Stimulated activated CD4-positive, alpha-beta T cell treated with anti-CD3 and anti-CD28 coated beads, TNF-alpha, amount 100 ng/mL, for 24 hours (primary cell): Measurements from ENCODE around the gene COL2A1.

Experiments
- DNase-seq, 3 experiments: peaks; one replicate each; pipeline ENCODE4 v3.0.0-alpha.2; 2020; ENCODE audit warnings: low read depth in 3 of 3

Gene COL2A1

DNA sequence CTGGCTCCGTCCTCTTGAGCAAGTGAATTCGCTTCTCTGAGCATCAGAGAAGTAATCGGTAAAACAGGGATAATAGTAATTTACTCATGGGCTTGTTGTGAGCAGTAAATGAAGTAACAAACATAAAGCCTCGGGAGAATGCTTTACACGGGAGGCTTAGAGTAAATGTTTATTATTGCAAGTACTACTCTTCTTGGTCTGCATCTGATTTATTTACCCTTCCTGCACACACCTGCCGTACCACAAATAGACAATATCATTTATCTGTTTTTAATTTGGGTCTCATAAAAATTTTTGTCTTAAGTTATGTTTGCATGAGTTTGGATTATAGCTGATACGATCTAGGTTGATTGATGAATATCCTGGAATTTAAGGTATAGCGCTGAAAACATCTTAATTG lies 7.8 kb upstream of the COL2A1 start:
- DNase-seq: no peak

DNA sequence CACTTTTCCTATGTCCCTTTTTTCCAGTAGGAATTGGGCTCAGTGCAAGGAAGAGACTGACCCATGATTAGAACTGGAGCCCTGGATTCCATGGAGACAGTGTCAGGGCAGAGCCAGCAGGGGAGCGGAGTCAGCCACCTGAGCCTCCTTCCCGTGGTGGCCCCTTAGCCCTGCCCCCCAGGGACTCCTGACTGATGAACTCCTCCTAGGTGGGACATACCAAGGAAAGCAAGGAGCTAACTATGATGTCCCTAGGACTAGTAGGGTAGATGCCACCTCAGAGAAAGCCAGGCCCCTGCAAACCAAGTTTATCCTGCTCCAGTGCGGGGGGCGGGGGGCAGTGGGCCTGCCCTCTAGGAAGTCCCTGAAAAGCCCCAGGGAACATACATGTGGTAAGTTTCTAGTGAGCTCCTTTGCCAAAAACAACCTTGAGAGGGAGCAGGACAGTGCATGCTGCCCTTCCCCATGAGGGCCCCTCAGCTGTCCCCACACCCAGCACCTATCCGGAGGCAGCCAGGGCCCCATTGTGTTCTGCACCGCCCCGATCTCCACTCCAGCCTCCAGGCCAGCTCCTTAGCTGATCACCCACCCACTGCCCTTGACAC lies 6.2 kb upstream of the COL2A1 start:
- no peak for DNase-seq

DNA sequence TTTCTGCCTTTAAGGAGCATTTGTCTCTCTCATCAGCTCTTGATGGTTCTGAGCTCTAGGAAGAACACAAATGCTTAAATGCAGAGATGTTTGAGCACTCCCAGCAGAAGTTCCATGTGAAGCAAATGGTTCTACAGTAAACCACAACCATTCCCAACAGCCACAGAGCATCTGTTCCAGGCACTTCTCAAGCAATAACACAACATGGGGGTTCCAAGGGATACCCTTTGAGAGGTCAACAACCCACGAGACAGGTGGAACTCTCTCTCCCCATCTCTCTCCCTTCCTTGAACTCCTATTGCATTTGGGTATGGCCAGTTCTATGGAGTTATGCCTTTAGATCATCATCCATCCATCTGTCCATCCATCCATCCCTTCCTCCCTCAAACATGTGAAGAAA lies 5.2 kb upstream of the COL2A1 start:
- no peak for DNase-seq

DNA sequence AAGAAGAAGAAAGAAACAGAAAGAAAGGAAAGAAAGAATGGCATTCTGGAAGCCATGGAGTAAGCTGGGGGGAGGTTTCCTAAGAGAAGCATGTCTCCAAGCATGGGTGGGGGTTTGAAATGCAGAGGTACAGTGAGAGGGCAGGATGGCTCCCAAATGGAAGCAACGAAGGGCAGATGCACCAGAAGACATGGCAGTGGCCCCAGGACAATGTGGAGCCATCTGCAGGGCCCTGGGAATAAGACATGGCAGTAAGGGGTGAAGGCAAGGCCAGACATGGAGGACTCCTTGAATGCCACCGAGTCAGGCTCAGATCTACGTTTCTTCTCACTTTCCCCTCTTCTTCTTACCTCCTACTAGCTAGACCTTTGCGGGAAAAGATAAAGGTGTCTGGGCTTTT lies 4.7 kb upstream of the COL2A1 start:
- no peak for DNase-seq

DNA sequence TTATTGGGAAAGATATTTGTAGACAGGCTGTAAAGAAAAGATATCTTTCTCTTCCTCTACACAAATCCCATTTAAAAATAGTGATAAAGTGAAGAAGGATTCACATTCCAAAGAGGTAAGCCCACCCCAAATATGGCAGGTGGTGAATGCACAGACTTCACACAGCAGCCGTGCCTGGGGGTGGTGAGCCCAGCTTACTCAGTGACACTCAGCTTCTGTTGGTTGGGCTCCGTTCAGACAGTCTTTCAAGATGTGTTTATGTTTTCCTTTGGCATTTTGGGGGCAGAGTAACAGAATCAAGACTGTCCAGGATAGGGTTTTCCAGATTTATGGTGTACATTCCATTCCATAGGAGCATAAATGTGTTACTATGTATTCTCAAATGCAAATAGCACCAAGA lies 4.1 kb upstream of the COL2A1 start:
- DNase-seq: no peak

DNA sequence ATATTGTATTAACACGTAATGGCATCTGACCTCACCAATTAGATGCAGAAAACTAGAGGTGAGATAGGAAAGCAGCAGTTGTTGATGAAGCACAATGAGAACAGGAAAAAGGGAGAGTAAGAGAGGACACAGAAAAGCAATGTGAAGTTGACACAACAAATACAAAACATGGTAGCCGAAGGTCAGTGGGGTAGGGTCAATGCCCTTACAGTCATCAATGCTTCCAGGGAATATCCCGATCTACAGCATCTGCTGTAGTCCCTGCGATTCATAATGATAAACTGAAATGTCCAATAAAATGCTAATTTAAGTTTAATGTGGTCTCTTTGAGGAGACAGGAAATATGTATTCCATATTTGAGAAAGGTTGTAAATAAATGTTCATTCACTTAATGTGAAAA lies 2.9 kb upstream of the COL2A1 start:
- no peak for DNase-seq

DNA sequence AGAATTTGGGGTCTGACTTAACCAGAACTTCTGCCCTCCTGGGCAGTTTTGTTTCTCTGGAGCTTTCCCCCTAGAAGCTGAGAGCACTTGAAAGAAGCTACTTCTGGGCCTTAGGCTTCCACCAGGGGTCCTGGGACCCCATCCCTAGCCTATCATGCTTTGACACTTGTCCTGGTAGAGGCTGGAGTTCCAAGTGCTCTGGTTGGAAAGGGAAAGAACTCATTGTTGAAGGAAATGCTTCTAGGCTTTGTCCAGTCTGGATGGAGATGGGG lies 1.4 kb upstream of the COL2A1 start:
- DNase-seq: no peak

DNA sequence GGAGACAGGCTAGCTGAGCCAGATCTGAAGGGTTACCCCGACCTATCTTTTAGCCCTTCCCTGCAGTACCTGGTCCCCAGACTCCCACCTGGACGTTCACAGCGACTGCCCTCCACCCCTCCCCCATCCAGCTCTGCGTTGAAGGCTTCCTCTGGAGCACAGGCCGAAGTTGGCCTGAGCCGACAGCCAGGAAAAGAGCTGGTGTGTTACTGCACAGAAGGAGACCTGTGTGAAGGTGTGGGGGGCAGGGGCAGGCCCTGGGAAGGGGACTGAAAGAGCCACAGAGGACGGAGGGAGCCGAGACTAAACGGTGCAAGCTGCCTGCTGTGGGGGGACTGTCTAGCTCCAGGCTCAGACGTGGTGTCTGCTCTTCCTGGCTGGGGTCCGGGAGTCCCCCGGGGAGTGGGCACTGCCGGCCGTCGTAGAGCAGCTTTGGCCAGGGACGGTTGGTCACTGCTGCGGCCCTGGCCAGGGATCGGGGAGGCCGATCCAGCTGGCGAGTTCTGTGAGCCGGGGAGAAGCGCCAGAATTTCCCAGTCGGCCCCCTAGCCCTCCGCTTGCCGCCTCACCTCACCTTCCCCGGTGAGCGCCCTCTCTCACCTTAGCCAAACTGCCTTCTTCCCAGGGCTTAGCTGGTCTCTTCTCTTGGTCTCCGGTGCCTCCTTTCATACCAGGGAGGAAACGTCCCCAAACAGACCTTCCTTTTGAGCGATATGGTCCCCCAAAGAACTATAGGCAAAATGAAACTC lies 899 bp upstream of the COL2A1 start:
- no peak for DNase-seq

DNA sequence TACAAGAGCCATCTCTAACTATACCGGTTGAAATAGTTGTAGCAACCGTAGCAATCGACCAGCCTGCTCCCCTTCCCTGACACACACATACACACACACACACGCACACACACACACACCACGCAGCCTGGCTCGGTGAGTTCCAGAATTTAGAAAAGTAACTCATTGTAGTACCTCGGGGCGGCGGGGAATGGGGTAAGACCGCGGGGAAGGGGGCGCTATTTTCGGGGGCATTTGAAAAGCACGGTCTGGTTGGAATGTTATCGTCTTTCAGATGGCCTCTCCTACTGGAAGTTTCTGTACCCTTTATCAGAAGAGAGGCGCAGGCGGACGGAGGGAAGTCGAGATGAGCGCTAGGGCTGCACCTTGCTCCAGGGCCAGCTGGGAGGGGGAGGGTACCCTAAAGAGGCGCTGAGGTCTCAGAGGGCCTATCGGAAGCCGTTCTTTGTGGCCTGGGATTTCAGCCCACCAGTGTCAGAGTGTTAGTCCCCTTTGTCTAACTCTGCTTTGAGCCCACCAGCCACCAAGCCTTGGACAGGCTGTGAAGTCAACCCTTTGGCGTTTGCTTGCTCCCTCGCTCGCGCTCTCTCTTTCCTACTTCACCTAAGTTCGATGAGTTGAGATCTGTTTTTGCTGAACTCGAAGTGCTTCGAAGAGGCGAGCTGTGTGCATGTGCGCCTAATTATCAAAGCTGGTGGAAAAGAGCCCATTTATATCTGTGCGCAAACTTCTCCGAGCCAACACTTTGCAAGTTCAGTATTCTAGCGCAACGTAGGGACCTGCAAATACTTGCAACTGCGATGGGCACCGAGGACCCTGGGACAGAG lies 837 bp downstream of the COL2A1 start:
- no peak for DNase-seq

DNA sequence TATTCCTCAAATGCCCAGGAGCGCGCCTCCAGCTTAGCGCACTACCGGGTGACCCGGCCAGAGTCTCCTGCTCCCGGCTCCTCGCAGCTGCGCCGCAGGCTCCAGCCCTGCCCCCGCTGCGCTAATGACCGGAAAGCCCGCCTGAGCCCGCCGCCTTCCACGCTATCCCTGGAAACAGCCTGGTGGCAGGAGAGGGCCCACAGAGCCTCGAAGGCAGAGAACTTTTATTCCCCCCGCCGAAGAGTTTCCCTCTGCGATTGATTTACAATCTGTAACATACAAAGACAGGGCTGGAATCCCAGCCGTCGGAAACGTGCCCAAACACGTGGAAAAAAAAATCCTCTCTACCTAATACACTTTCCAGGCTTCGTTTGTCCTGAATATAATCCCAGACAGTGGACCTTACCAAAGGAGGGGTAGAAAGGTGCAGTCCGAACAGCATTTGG lies 1.5 kb downstream of the COL2A1 start:
- no peak for DNase-seq

DNA sequence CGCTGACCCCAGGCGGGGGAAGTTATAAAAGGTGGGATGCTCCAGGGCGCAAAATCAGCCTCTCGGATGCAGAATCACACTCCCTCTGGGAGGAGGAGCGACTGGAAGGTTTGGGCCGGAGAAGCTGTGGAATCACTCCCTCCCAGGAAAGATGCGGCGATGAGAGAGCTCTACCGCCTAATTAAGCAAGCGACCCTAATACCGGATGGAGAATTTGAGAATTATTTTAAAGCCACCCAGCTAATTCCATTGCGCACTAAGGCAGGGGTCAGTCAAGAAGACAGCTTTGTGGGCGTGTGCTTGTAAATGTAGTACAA lies 1.9 kb downstream of the COL2A1 start:
- DNase-seq: no peak

DNA sequence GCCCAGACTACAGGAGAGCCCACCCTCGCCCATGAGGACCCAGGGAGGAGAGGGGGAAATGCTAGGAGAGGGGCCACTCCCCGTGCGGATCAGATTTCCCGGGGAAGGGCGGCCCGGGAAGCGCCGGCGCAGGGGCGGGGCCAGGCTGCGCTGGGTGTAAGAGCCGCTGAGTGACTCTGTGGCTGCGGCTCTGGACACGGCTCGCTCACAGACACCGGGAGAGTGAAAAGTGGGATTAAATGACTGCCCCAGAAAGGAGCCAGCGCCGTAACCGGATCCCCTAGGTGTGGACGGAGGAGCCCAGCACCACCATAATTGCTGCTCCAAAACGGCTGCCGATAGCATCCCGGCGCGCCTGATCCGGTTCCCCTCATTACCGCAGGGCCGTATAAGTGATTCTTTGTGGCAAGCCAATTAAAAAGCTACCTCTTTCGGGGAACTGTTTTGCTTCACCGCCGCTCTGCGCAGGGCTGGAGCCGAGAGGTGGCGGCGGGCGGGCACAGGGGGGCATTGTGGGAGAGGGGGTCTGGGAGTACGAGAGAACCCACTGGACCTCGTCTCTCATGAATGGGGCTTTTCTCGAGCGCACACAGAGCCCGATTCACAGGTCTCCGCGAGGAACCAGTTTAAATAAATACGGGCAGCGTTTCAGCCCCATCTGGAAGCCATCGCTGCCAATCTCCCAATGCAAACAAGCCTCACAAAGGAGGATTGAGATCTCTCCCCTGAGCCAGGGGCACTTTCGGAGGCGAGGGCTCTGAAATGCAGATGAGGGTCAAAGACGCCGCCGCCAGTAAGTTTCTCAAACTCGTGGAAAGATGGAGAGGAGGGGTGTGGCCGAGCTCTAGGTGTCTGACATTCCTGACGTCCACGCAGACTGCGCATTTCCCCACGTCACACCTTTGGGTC lies 2.5 kb downstream of the COL2A1 start:
- no peak for DNase-seq

DNA sequence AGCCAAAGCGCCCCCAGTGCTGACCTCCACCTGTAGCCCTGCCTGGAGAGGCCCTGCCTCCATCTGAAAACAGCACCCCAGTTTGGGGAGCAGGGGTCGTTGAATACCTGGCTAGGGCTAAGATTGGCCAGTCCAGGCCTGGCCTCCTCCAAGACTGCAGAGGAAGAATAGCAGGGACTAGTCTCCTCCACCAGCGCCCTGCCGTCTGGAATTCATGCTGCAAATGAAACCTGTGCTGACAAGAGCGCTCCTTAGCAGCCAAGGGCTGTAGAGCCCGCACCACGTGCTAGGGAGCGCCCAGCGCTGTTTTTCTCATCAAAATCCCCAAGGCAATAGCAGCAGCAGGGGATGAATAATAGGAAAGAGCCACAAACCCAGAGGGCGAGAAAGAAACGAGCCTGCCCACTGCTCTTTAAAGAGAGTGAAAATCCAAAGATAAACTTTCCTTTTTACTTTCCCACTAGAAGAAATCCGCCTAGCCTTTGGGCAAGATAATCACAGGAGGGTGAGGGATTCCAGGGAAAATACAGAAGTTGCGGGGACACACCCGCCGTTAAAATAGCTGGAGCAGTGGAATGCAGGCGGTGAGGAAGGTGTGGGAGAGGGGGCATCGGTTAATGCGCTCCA lies 3.3 kb downstream of the COL2A1 start:
- DNase-seq: no peak

DNA sequence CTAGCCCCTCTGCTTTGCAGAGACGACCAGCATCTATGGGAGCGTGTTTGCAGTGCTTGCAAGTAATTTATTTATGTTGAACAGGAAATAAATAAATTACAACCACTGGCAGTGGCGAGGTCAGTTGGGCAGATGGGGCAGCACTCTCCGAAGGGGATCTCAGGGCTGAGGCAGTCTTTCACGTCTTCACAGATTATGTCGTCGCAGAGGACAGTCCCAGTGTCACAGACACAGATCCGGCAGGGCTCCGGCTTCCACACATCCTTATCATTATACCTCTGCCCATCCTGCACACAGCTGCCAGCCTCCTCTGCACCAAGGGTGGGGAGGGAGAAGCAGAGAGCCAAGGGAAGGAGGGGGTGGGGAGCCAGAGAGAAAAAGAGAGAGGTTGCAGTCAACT lies 4.5 kb downstream of the COL2A1 start:
- no peak for DNase-seq

DNA sequence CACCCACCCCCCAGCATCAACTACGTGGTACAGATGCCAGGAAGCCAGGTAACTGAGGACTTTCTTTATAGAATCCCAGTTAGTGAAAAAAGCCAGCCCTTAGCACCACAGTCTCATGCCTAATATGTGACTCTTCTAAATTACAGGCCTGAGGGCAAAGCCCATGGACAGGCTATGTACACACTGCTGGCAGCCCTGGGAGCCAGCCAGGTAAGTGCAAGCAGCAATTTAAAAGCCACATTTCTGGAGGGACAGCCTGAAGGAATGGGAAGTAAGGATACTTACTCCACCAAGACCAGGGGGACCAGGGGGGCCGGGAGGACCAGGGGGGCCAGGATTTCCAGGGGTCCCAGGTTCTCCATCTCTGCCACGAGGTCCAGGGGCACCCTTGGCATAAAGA lies 7.0 kb downstream of the COL2A1 start:
- no peak for DNase-seq

DNA sequence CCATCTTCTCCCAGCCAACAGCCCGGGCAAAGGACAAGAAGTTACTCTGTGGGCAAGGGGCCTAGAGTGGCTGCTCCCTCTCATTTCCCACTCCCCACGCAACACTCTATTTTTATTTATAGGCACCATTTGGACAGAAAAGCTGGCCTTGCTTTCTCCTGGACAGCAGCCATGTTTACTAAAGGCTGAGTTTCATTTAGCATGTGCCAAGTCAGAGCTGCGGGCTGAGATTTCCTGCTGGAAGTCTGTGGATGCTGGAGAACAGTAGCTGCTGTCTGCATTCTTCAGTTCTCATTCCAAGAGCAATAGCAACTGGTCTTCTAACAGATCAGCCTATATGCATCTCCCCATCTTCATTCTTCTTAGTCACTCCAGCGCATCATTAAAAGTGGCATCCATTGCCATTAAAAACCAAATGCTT lies 8.3 kb downstream of the COL2A1 start:
- no peak for DNase-seq

DNA sequence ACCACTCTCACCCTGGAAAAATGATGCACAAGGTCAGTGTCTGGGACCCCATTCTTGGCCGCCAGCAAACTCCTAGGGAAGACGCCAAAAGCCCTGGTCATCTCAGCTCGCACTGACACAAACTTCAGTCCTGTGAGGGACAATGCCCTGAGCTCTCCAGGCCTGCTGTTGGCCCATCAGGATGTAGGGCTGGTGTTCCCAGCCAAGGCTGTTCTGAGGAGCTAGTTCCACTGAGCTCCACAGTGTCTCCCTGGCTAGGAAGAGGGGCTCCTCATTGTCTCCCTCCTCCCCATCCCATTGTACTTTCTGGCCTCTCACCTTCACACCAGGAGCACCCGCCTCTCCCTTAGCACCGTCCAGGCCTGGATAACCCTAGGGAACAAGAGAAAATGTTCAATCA lies 10.8 kb downstream of the COL2A1 start:
- DNase-seq: no peak

DNA sequence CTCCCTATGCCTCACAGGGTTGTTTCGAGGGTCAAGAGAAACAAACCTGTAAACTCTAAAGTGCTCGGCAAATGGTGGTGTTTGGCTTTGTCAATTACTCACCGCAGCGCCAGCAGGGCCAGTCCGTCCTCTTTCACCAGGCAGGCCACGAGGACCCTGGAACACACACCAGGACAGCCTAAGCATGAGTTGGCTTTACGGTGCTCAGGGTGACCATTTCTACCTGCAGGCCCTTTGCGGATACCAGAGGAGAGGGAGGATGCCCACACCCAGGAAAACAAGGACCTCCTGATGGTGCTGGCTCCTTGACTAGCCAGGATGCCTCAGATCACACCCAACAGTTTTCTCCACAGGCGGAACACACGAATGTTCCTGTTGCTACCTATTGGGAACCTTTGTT lies 11.5 kb downstream of the COL2A1 start:
- DNase-seq: no peak

DNA sequence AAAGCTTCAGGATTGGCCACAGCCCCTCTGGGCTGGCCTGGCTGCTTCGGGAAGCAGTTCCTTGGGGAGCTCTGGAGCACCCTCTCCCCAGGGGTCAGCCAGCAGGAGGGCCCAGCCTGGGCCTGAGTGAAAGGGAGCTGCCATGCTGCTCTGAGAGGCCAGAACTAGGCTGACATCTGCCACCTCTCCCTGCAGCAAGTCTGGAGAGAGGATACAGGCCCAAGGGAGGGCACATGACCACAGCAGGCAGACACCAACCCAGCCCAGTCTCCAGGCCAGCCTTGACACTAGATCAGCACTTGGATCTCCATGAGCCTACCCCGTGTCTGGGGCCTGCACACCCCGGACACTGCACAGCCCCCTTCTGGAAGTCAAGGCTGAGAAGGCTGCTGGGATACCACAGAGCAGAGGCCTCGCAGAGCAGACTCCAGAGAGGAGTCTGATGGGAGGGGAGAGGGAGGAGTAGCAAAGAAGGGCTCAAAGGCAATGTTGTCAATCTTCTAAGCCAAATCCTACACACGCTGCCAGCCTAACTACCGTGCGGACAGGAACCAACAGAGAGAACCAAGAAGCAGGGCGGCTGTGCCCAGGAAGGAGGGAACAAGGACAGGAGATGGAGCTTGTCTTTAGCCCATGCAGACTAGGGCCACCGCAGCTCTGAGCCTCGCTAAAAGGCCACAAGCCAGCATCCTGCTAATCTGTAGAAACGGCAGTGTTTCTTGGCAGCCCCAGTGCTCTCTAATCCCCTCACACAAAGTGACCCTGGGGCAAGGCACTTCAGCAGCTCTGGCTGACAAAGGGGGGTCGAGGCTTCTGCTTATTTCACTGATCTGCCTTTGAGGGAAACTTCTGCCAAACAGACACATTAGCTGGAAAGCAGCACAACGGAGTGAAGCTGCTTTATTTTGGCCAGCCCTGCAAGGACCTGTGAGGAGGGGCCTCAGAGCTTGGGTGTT lies 12.9 kb downstream of the COL2A1 start:
- DNase-seq: no peak

DNA sequence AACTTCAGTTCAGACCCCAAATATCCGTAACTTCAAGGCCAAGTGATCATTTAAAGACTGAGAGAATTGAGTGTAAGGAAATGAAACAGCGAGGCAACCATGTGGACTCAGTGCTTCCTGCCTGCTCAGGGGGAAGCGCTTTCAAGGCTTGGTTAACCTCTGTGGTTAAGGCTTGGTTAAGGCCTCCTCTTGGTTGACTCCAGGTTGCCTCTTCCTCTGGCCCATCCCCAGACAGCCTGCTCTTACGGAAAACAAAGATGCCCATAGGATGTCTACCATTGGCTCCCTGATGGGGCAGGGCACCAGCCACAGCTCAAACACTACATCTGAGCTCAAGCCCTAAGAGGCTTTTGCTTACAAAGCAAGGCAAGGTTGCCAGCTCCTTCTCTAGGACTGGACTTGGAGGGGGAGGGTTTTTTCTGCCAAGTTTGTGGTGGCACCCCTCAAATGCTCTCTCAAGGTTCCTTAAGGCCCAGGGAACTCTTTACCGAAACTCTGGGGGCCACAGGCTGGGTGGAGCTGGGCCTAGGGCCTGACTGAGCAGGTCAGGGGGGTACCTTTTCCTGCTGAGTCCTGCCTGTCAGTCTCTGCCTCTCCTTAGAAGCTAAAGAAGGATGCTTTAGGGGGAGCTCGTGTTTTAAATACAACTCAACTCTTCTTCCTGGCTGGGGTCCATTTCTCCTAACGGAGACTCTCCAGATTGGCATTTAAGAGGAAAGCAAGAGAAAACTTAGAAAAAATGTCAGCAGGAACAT lies 13.7 kb downstream of the COL2A1 start:
- peak in 1 of 3 experiments; percentile 40 for DNase-seq
